ENCODE data around the gene DHX32. TPM values are rescaled to one million over a fixed set of nuclear protein-coding genes. Genes with fewer than 3 reads are reported as not detected.

Gene DHX32
- total RNA-seq, 1 donor from 2014 or later = 15.5 TPM

DNA sequence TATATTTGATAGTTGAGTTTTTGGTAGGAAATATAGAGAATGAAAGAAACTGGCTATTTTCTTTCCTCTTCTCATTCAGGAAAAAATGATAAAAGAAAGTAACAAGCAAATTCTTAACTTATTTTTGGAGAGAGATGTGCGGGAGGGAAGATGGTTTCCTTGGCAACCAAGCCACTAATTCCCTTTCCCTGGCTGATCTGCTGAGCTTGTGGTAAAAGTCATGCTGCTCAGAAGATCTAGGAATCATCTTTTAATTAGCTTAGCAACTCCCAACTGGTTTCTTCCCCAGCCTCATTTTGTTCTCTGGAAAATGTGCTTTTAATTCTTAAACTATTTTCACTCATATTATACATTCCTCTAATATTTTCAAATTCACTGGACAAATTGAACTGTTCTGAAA, 69.8 kb downstream of the DHX32 start:
- H3K4me1 Mint-ChIP-seq = no peaks in the 10 kb centered on the region
- ChIA-PET CTCF (no interaction called here), POLR2A (no interaction called here)
- no peak overlapping the region for H3K4me3 Mint-ChIP-seq
- no peaks in the 10 kb centered on the region for H3K27me3 Mint-ChIP-seq
- DNase-seq (no peak), ATAC-seq (ENCODE audit: low read depth) (no peak)
- intact Hi-C loops (cut with micrococcal nuclease) = no loop called here
- no peak overlapping the region for H3K27ac Mint-ChIP-seq
- TF ChIP-seq, protein P1, sequence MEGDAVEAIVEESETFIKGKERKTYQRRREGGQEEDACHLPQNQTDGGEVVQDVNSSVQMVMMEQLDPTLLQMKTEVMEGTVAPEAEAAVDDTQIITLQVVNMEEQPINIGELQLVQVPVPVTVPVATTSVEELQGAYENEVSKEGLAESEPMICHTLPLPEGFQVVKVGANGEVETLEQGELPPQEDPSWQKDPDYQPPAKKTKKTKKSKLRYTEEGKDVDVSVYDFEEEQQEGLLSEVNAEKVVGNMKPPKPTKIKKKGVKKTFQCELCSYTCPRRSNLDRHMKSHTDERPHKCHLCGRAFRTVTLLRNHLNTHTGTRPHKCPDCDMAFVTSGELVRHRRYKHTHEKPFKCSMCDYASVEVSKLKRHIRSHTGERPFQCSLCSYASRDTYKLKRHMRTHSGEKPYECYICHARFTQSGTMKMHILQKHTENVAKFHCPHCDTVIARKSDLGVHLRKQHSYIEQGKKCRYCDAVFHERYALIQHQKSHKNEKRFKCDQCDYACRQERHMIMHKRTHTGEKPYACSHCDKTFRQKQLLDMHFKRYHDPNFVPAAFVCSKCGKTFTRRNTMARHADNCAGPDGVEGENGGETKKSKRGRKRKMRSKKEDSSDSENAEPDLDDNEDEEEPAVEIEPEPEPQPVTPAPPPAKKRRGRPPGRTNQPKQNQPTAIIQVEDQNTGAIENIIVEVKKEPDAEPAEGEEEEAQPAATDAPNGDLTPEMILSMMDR (IDR thresholded peaks at IDR 0.05) = no peak
- H3K9me3 Mint-ChIP-seq = no peaks in the 10 kb centered on the region
- peaks cover 71% of the 10 kb centered on the region for H3K36me3 Mint-ChIP-seq (ENCODE audit: low read depth)

DNA sequence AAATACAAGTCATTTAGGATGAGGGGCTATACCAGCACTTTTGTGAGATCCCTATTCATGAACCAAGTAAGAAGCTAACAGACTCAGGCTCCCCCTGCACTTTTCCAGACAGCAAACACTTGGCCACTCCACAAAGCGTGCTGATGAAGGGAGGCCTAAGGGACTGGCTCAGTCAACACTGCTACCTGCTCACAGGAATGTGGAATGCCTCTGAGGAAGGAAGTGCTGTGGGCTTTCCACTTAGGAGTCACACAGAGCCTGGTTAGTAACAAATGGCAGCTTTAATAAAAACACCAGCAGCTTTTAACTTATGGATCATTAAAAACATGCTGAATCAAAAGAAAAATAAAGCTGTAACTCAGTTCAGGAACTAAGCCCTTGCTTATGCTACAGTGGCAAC, 73.0 kb downstream of the DHX32 start:
- TF ChIP-seq, protein P1 (IDR thresholded peaks at IDR 0.05) = no peak
- Mint-ChIP-seq H3K36me3 (ENCODE audit: low read depth) (peaks cover 60% of the 10 kb centered on the region), H3K4me3 (no peak overlapping the region), H3K4me1 (no peaks in the 10 kb centered on the region), H3K9me3 (no peaks in the 10 kb centered on the region), H3K27me3 (no peaks in the 10 kb centered on the region), H3K27ac (no peak overlapping the region)
- DNase-seq = no peak
- intact Hi-C loops (cut with micrococcal nuclease) = no loop called here
- no peak for ATAC-seq (ENCODE audit: low read depth)
- ChIA-PET CTCF (no interaction called here), POLR2A (no interaction called here)

DNA sequence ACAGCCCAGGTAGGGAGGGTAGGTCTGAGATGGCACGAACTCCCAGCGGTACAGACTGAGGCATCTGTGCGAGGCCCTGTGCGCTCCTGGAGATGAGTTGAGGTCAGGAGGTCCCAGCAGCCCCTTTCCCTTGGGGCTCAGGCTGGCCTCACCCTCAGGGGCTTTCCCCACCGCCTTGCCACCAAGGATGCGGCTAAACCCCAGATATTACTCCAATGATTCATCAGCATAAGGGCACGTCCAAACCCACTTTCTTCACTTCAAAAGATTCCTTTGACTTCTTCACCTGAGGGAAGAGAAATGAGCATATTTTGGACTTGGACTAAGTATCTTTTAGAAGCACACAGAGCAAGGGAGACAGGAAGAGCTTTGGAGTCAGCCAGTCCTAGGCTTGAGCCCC, 78.4 kb downstream of the DHX32 start:
- CTCF ChIA-PET = no interaction called here
- intact Hi-C loops (cut with micrococcal nuclease) = no loop called here
- POLR2A ChIA-PET = no interaction called here
- Mint-ChIP-seq H3K27ac (no peak overlapping the region), H3K4me1 (no peaks in the 10 kb centered on the region), H3K27me3 (no peaks in the 10 kb centered on the region), H3K4me3 (no peak overlapping the region), H3K36me3 (ENCODE audit: low read depth) (peaks cover 64% of the 10 kb centered on the region), H3K9me3 (no peaks in the 10 kb centered on the region)
- DNase-seq (no peak), ATAC-seq (ENCODE audit: low read depth) (no peak)
- TF ChIP-seq, protein P1 (IDR thresholded peaks at IDR 0.05) = no peak

DNA sequence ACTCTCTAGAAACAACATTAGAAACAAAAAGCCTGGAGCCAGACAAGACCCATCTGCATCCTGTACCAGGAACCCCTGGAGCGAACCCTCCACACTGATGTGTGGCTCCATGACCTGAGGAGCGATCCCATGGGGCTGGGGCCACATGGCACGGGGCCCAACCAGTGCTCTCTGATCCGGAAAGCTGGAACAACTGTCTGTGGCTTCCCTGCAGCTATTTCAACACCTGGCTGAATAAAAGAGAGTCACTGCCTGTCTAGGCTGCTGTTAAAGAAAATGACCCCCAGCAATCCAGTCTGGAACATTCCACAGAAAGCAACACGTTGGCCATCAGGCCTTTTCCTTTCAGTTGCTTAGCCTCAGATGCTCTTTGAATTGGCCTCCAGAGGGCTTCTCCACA, 79.0 kb downstream of the DHX32 start:
- ChIA-PET POLR2A (no interaction called here), CTCF (no interaction called here)
- Mint-ChIP-seq H3K27me3 (no peaks in the 10 kb centered on the region), H3K36me3 (ENCODE audit: low read depth) (peaks cover 63% of the 10 kb centered on the region), H3K27ac (no peak overlapping the region), H3K9me3 (no peaks in the 10 kb centered on the region), H3K4me1 (no peaks in the 10 kb centered on the region), H3K4me3 (no peak overlapping the region)
- TF ChIP-seq, protein P1 (IDR thresholded peaks at IDR 0.05) = no peak
- DNase-seq (no peak), ATAC-seq (ENCODE audit: low read depth) (no peak)
- intact Hi-C loops (cut with micrococcal nuclease) = no loop called here

DNA sequence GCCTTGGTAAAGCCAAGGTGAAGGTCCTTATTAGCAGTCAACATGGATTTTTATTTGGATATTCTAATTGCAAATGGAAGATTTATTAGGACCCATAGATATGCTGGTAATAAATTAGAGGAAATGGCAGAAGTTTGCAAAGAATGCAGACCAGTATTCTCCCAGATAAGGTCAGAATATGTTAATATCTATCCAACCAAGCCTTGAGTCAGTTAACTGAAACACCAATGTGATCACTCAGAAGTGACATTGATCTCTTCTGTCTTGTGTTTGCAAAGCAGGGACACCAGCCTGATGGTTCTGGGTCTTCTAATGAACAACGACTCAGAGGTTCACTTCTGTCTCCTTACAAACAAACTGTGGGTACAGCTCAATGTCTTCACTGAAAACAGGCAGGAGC, 79.5 kb downstream of the DHX32 start:
- ATAC-seq (ENCODE audit: low read depth) (no peak), DNase-seq (no peak)
- POLR2A ChIA-PET = no interaction called here
- CTCF ChIA-PET = no interaction called here
- intact Hi-C loops (cut with micrococcal nuclease) = no loop called here
- Mint-ChIP-seq H3K27ac (no peak overlapping the region), H3K36me3 (ENCODE audit: low read depth) (peaks cover 61% of the 10 kb centered on the region), H3K4me3 (no peak overlapping the region), H3K9me3 (no peaks in the 10 kb centered on the region), H3K4me1 (no peaks in the 10 kb centered on the region), H3K27me3 (no peaks in the 10 kb centered on the region)
- TF ChIP-seq, protein P1 (IDR thresholded peaks at IDR 0.05) = no peak

All from activated B cell treated with CpG ODN at 0.5 μM for 24 hours (primary cell).